H1 (cell line): Measurements from ENCODE around the gene TRIM27. TPM values are rescaled to one million over a fixed set of nuclear protein-coding genes. Genes with fewer than 3 reads are reported as not detected.
"Not testable (repeated sequence)": the region's sequence is repeated elsewhere in the genome, so short reads cannot be mapped to it uniquely, and the experiment has no call there.

Experiments
- CTCF ChIA-PET: fragments of 300-600 bp; sonication (Branson Sonifier 250); formaldehyde crosslinking; loops from one replicate; lab custom pipeline; 2021; ENCODE audit not compliant: partially characterized antibody; lab: Charles Lee
- POLR2A ChIA-PET: fragments of 300-600 bp; sonication (Branson Sonifier 250); formaldehyde crosslinking; loops from one replicate; lab custom pipeline; 2021; ENCODE audit warnings: inconsistent platforms; ENCODE audit not compliant: partially characterized antibody; lab: Charles Lee
- DNase-seq, 2 experiments: peaks; one replicate each; pipeline versions ENCODE4 v3.0.0 to v3.0.0-alpha.2; 2010 to 2022; ENCODE audit warnings: low spot score in 2 of 2, low read depth in 1 of 2, mixed read lengths in 1 of 2
- FAIRE-seq: peaks from 2 replicates; lab custom pipeline; 2011; peaks lifted over from hg19 to GRCh38; lab: Jason Lieb, UNC
- H2AFZ ChIP-seq: 2 replicates; pipeline ENCODE4 v1.8.1; 2012; ENCODE audit warnings: low read length, inconsistent platforms
- H2AK5ac ChIP-seq: 2 replicates; pipeline ENCODE4 v1.6.1; 2013; ENCODE audit warnings: low read depth, low read length
- H2BK120ac ChIP-seq: replicated peaks from 2 replicates; pipeline ENCODE3; 2013; ENCODE audit warnings: low read depth, low read length, inconsistent platforms
- H2BK12ac ChIP-seq: 2 replicates; pipeline ENCODE4 v1.6.1; 2013; ENCODE audit warnings: low read depth, low read length
- H2BK15ac ChIP-seq: 2 replicates; pipeline ENCODE4 v1.6.1; 2013; ENCODE audit warnings: low read length
- H2BK20ac ChIP-seq: 2 replicates; pipeline ENCODE4 v1.6.1; 2013; ENCODE audit warnings: low read length
- H2BK5ac ChIP-seq: 2 replicates; pipeline ENCODE4 v1.6.1; 2013; ENCODE audit warnings: low read depth, low read length
- H3K14ac ChIP-seq: 2 replicates; pipeline ENCODE4 v1.6.1; 2013; ENCODE audit warnings: inconsistent platforms; ENCODE audit not compliant: insufficient read length
- H3K18ac ChIP-seq: 2 replicates; pipeline ENCODE4 v1.6.1; 2013; ENCODE audit warnings: low read length; ENCODE audit errors: extremely low read depth
- H3K23ac ChIP-seq: 2 replicates; pipeline ENCODE4 v1.6.1; 2013; ENCODE audit warnings: inconsistent platforms; ENCODE audit not compliant: insufficient read length
- H3K23me2 ChIP-seq: 2 replicates; pipeline ENCODE4 v1.6.1; 2013; ENCODE audit warnings: low read depth, low read length
- H3K27ac ChIP-seq: 2 replicates; pipeline ENCODE4 v1.6.1; 2011; ENCODE audit warnings: low read depth, low read length, inconsistent platforms
- H3K27me3 ChIP-seq, 4 experiments: replicated peaks in 1 of 4; 1 replicate in 1 of 4; 2 replicates in 3 of 4; pipeline versions ENCODE4 v1.6.1 to v1.8.1; 2011 to 2013; ENCODE audit warnings: low read length in 3 of 4, mild to moderate bottlenecking in 3 of 4, inconsistent platforms in 2 of 4, mixed read lengths in 2 of 4, moderate library complexity in 1 of 4; ENCODE audit not compliant: control insufficient read depth in 3 of 4, insufficient read depth in 3 of 4; ENCODE audit errors: extremely low read depth in 1 of 4
- H3K36me3 ChIP-seq, 4 experiments: 2 replicates each; pipeline versions ENCODE4 v1.6.1 to v1.8.1; 2011 to 2013; ENCODE audit warnings: mild to moderate bottlenecking in 4 of 4, low read length in 3 of 4, moderate library complexity in 2 of 4, control low read depth in 1 of 4, inconsistent platforms in 1 of 4; ENCODE audit not compliant: insufficient read depth in 4 of 4, control insufficient read depth in 2 of 4
- H3K4ac ChIP-seq: replicated peaks from 2 replicates; pipeline ENCODE3; 2013; ENCODE audit warnings: low read length, low read depth, mixed read lengths, inconsistent platforms; ENCODE audit not compliant: insufficient read length
- H3K4me1 ChIP-seq, 4 experiments: replicated peaks in 1 of 4; 1 replicate in 1 of 4; 2 replicates in 3 of 4; pipeline versions ENCODE4 v1.6.1 to v1.8.1; 2011 to 2013; ENCODE audit warnings: low read length in 3 of 4, inconsistent platforms in 2 of 4, mixed read lengths in 1 of 4; ENCODE audit not compliant: insufficient read depth in 4 of 4, control insufficient read depth in 3 of 4
- H3K4me2 ChIP-seq, 2 experiments: 2 replicates each; pipeline versions ENCODE4 v1.6.1 to v1.8.1; 2011 to 2013; ENCODE audit warnings: low read depth in 2 of 2, low read length in 2 of 2, control low read depth in 1 of 2, inconsistent platforms in 1 of 2, mild to moderate bottlenecking in 1 of 2; ENCODE audit not compliant: insufficient read depth in 1 of 2
- H3K4me3 ChIP-seq, 4 experiments: fragments of 200-600, 300-600 bp in 1 of 4; sonication (generic), shearing (Covaris generic), sonication (Bioruptor Twin) in 1 of 4; 2 replicates each; pipeline versions ENCODE4 v1.5.1 to v1.8.1; 2011 to 2016; ENCODE audit warnings: low read length in 4 of 4, low read depth in 3 of 4, control low read depth in 2 of 4, inconsistent platforms in 2 of 4, mild to moderate bottlenecking in 2 of 4, mixed read lengths in 1 of 4, moderate library complexity in 1 of 4; ENCODE audit not compliant: insufficient read depth in 2 of 4; ENCODE audit errors: extremely low read depth in 1 of 4
- H3K56ac ChIP-seq: replicated peaks from 2 replicates; pipeline ENCODE3; 2013; ENCODE audit warnings: low read depth, mild to moderate bottlenecking, mixed read lengths, low read length, inconsistent platforms; ENCODE audit not compliant: insufficient read length
- H3K79me1 ChIP-seq: 2 replicates; pipeline ENCODE4 v1.6.1; 2013; ENCODE audit warnings: low read depth, low read length, control low read depth
- H3K79me2 ChIP-seq, 2 experiments: 2 replicates each; pipeline versions ENCODE4 v1.6.1 to v1.8.1; 2012 to 2013; ENCODE audit warnings: low read length in 2 of 2, mild to moderate bottlenecking in 2 of 2, inconsistent platforms in 1 of 2; ENCODE audit not compliant: insufficient read depth in 2 of 2, control insufficient read depth in 1 of 2
- H3K9ac ChIP-seq, 4 experiments: replicated peaks in 1 of 4; 1 replicate in 1 of 4; 2 replicates in 3 of 4; pipeline versions ENCODE4 v1.6.1 to v1.8.1; 2011 to 2013; ENCODE audit warnings: low read depth in 3 of 4, low read length in 3 of 4, control low read depth in 2 of 4, mild to moderate bottlenecking in 2 of 4, moderate library complexity in 2 of 4, inconsistent platforms in 1 of 4; ENCODE audit errors: extremely low read depth in 1 of 4
- H3K9me3 ChIP-seq, 2 experiments: 2 replicates each; pipeline versions ENCODE4 v1.6.1 to v1.8.1; 2012 to 2013; ENCODE audit warnings: mild to moderate bottlenecking in 2 of 2, moderate library complexity in 2 of 2, control low read depth in 1 of 2, inconsistent platforms in 1 of 2, low read depth in 1 of 2, low read length in 1 of 2, mixed read lengths in 1 of 2; ENCODE audit not compliant: insufficient read depth in 2 of 2
- H4K20me1 ChIP-seq, 2 experiments: replicated peaks in 1 of 2; 2 replicates each; pipeline versions ENCODE3 to v1.8.1; 2011 to 2013; ENCODE audit warnings: inconsistent platforms in 2 of 2, low read length in 2 of 2, mild to moderate bottlenecking in 1 of 2; ENCODE audit not compliant: insufficient read depth in 2 of 2, control insufficient read depth in 1 of 2
- H4K5ac ChIP-seq: 2 replicates; pipeline ENCODE4 v1.6.1; 2013; ENCODE audit warnings: low read length, low read depth, mixed read lengths, inconsistent platforms; ENCODE audit not compliant: insufficient read length
- H4K8ac ChIP-seq: 2 replicates; pipeline ENCODE4 v1.8.0; 2013; ENCODE audit warnings: mild to moderate bottlenecking, moderate library complexity, low read length, inconsistent platforms; ENCODE audit not compliant: insufficient read depth; ENCODE audit errors: extremely low read depth
- H4K91ac ChIP-seq: replicated peaks from 2 replicates; pipeline ENCODE3; 2013; ENCODE audit warnings: low read length, mixed read lengths, inconsistent platforms; ENCODE audit not compliant: insufficient read length
- RAD21 ChIP-seq, 2 experiments: IDR thresholded peaks in 1 of 2; conservative IDR thresholded peaks in 1 of 2; 2 replicates each; pipeline ENCODE4 v1.6.1; 2011; ENCODE audit warnings: low read depth in 2 of 2, low read length in 2 of 2, improper control_type of control experiment in 1 of 2, inconsistent platforms in 1 of 2, mild to moderate bottlenecking in 1 of 2, moderate library complexity in 1 of 2
- SP1 ChIP-seq: IDR thresholded peaks from 2 replicates; pipeline ENCODE4 v1.6.1; 2011; ENCODE audit warnings: low read depth, low read length
- TBP ChIP-seq: IDR thresholded peaks from 2 replicates; pipeline ENCODE4 v1.6.1; 2011; ENCODE audit warnings: low read depth, low read length, improper control_type of control experiment
- WGBS, 2 experiments: shearing (Covaris generic) in 1 of 2; methylation state at CpG; one replicate each; pipeline versions ENCODE4 v1.1.6 to v1.1.7; 2013 to 2015; ENCODE audit warnings: low lambda C conversion rate in 2 of 2, mixed read lengths in 2 of 2, inconsistent platforms in 1 of 2, low coverage in 1 of 2, missing lambda C conversion rate in 1 of 2; ENCODE audit not compliant: insufficient replicate concordance in 2 of 2, insufficient coverage in 1 of 2, insufficient read length in 1 of 2; ENCODE audit errors: extremely low coverage in 1 of 2, missing lambda C conversion rate in 1 of 2; 5-methylcytosine and 5-hydroxymethylcytosine counted together
- polyA plus RNA-seq, 7 experiments: library from polyadenylated mRNA; depleted of rRNA in 3 of 7; stranded (reverse) in 5 of 7; unstranded in 2 of 7; fragments of >200 nt in 5 of 7; fragments of 200-250 nt in 2 of 7; gene quantifications; 1 replicate in 5 of 7; 2 replicates in 1 of 7; 4 replicates in 1 of 7; pipeline versions ENCODE4 v1.2.1 to v1.2.3, GENCODE V29; 2011 to 2013; ENCODE audit warnings: missing spikeins in 2 of 7, mixed read lengths in 2 of 7
- total RNA-seq: library from RNA; stranded (reverse); fragmentation: NEBNext Ultra II Directional; extraction: Animal tissue kit (Norgen Biotek cat#: 25700); gene quantifications from 2 replicates; pipeline ENCODE4 v1.2.1, GENCODE V29; 2021

Gene TRIM27
- total and polyA plus RNA-seq, 2 of the 8 experiments (the other 6 are each of a cell fraction or from before 2014, with no cell fraction given) = 76.4 to 85.9 TPM

- ChIA-PET POLR2A (interaction anchor here (0.8 to 2.0 kb wide), 10 partner anchors 9 to 1012 kb away, joined by 3 to 7 read pairs (median 4); partner anchors contain the start of gene TRIM27), CTCF (interaction anchor here (0.9 to 1.4 kb wide), 4 partner anchors 24 to 143 kb away, joined by 3 to 4 read pairs (median 4); no protein-coding TSS in a partner anchor)
- not testable (repeated sequence) for H2BK12ac ChIP-seq, H3K27ac ChIP-seq, FAIRE-seq, H3K4ac ChIP-seq, H4K8ac ChIP-seq, H3K23ac ChIP-seq, H3K18ac ChIP-seq, H2BK15ac ChIP-seq, H2BK5ac ChIP-seq, H3K27me3 ChIP-seq, H2AFZ ChIP-seq, H3K23me2 ChIP-seq, H3K56ac ChIP-seq, H3K79me2 ChIP-seq, H3K4me1 ChIP-seq, H2AK5ac ChIP-seq, H4K20me1 ChIP-seq, H3K4me2 ChIP-seq, H3K9me3 ChIP-seq, H2BK120ac ChIP-seq, H4K91ac ChIP-seq, H3K9ac ChIP-seq, H3K79me1 ChIP-seq, H3K4me3 ChIP-seq, H2BK20ac ChIP-seq, H3K14ac ChIP-seq, H3K36me3 ChIP-seq, H4K5ac ChIP-seq, DNase-seq
- 93% methylated on average over 18 of the region's 28 CpGs; no CpG with 5 or more reads in 1 of the 2 experiments for WGBS, 2 experiments
- TF ChIP-seq SP1 = 0 out of 2 replicates have a peak, but pooled peaks have one; percentile 40
- peak; percentile 53 for TF ChIP-seq TBP
- TF ChIP-seq RAD21 (IDR thresholded peaks at IDR 0.05 in 1 of 2, conservative IDR thresholded peaks at IDR 0.05 in 1 of 2; ENCODE audit: low read depth in 2 of 2, low read length in 2 of 2) = peak in 1 of 2 experiments; percentile 21; a peak in 1 of 4 replicates
Observed at GRCh38 chr6:28872157-28872817, 51.5 kb downstream of the TRIM27 start.
